ENCODE measurements around the gene RAD51B. TPM values are rescaled to one million over a fixed set of nuclear protein-coding genes. Genes with fewer than 3 reads are reported as not detected.

The RAD51B gene
- total RNA-seq, 4 donors from 2014 or later, result 19.6 to 39.7 (median 25.4) TPM

GRCh38 chr14:68623826-68624225, 804.2 kb downstream of the RAD51B start:
- Histone ChIP-seq H3K27me3 (no peaks in the 10 kb centered on the region), H3K36me3 (no peaks in the 10 kb centered on the region), H3K9me3 (no peaks in the 10 kb centered on the region), H3K4me3 (no peak overlapping the region), H3K27ac (no peak overlapping the region), H3K4me1 (peaks cover 24% of the 10 kb centered on the region)
- no peak for TF ChIP-seq EP300 (IDR thresholded peaks at IDR 0.05)
- no peak for TF ChIP-seq POLR2AphosphoS5 (IDR thresholded peaks at IDR 0.05)
- WGBS, result 85% methylated on average over 3 of the region's 3 CpGs
- DNase-seq (ENCODE audit: low spot score in 2 of 2), result peak in 1 of 2 donors; percentile 40

GRCh38 chr14:68624541-68625220, 805.1 kb downstream of the RAD51B start:
- DNase-seq (ENCODE audit: low spot score in 2 of 2), result peak in 1 of 2 donors; percentile 55
- Histone ChIP-seq H3K27me3 (no peaks in the 10 kb centered on the region), H3K4me1 (peaks cover 30% of the 10 kb centered on the region), H3K27ac (no peak overlapping the region), H3K36me3 (no peaks in the 10 kb centered on the region), H3K9me3 (no peaks in the 10 kb centered on the region), H3K4me3 (no peak overlapping the region)
- no peak for TF ChIP-seq EP300 (IDR thresholded peaks at IDR 0.05)
- TF ChIP-seq POLR2A (IDR thresholded peaks at IDR 0.05), result no peak
- no peak for TF ChIP-seq CTCF (IDR thresholded peaks at IDR 0.05)
- no peak for TF ChIP-seq POLR2AphosphoS5 (IDR thresholded peaks at IDR 0.05)
- 87% methylated on average over 11 of the region's 11 CpGs for WGBS

- no peaks in the 10 kb centered on the region for H3K36me3 ChIP-seq
- no peak overlapping the region for H3K4me3 ChIP-seq
- DNase-seq (ENCODE audit: low spot score in 2 of 2), result peak in 1 of 2 donors; percentile 44
- 96% methylated on average over 6 of the region's 7 CpGs for WGBS
- no peaks in the 10 kb centered on the region for H3K9me3 ChIP-seq
- no peaks in the 10 kb centered on the region for H3K27me3 ChIP-seq
- H3K27ac ChIP-seq, result no peak overlapping the region
- no peak for TF ChIP-seq CTCF (IDR thresholded peaks at IDR 0.05)
- no peak for TF ChIP-seq POLR2AphosphoS5 (IDR thresholded peaks at IDR 0.05)
- no peak for TF ChIP-seq EP300 (IDR thresholded peaks at IDR 0.05)
- no peak for TF ChIP-seq POLR2A (IDR thresholded peaks at IDR 0.05)
- peaks cover 39% of the 10 kb centered on the region for H3K4me1 ChIP-seq
Measured at GRCh38 chr14:68625366-68626090, 805.9 kb downstream of the RAD51B start.

- DNase-seq (ENCODE audit: low spot score in 2 of 2), result peak in 1 of 2 donors; percentile 52
- TF ChIP-seq EP300 (IDR thresholded peaks at IDR 0.05) (no peak), POLR2A (IDR thresholded peaks at IDR 0.05) (no peak), CTCF (IDR thresholded peaks at IDR 0.05) (no peak), POLR2AphosphoS5 (IDR thresholded peaks at IDR 0.05) (no peak)
- Histone ChIP-seq H3K27ac (peak overlapping the region; percentile 21), H3K36me3 (no peaks in the 10 kb centered on the region), H3K27me3 (no peaks in the 10 kb centered on the region), H3K4me1 (peaks cover 43% of the 10 kb centered on the region), H3K4me3 (no peak overlapping the region), H3K9me3 (no peaks in the 10 kb centered on the region)
- WGBS, result 30% methylated on average over 1 of the region's 1 CpG
Measured at GRCh38 chr14:68626386-68626785, 806.8 kb downstream of the RAD51B start.

- Histone ChIP-seq H3K9me3 (no peaks in the 10 kb centered on the region), H3K36me3 (no peaks in the 10 kb centered on the region), H3K4me1 (peaks cover 50% of the 10 kb centered on the region), H3K27me3 (no peaks in the 10 kb centered on the region), H3K4me3 (no peak overlapping the region), H3K27ac (peak overlapping the region; percentile 89)
- TF ChIP-seq POLR2AphosphoS5 (IDR thresholded peaks at IDR 0.05) (peak in 1 of 3 donors; percentile 60), POLR2A (IDR thresholded peaks at IDR 0.05) (no peak)
- DNase-seq (ENCODE audit: low spot score in 2 of 2), result no peak
- 56% methylated on average over 6 of the region's 6 CpGs for WGBS
Measured at GRCh38 chr14:68627050-68627867, 807.7 kb downstream of the RAD51B start.
